KOPT-K1 (cell line): ENCODE results near the gene CTSS.
"Not testable (repeated sequence)": the region's sequence is repeated elsewhere in the genome, so short reads cannot be mapped to it uniquely, and the experiment has no call there.

Experiments
- H3K27ac ChIP-seq: fragments of 200-600 bp; sonication (generic); 2 replicates; pipeline ENCODE4 v1.5.1; 2016; ENCODE audit warnings: antibody characterized with exemption, mild to moderate bottlenecking, low read depth, low read length; ENCODE audit not compliant: poor library complexity, severe bottlenecking
- H3K36me3 ChIP-seq: fragments of 200-600 bp; sonication (generic); 2 replicates; pipeline ENCODE4 v1.5.1; 2017; ENCODE audit warnings: antibody characterized with exemption, mild to moderate bottlenecking, low read length, moderate library complexity; ENCODE audit not compliant: insufficient read depth
- H3K9me3 ChIP-seq: fragments of 200-600 bp; sonication (generic); 2 replicates; pipeline ENCODE4 v1.5.1; 2017; ENCODE audit warnings: antibody characterized with exemption, low read length, mild to moderate bottlenecking; ENCODE audit not compliant: insufficient read depth, poor library complexity, severe bottlenecking

The CTSS gene

DNA sequence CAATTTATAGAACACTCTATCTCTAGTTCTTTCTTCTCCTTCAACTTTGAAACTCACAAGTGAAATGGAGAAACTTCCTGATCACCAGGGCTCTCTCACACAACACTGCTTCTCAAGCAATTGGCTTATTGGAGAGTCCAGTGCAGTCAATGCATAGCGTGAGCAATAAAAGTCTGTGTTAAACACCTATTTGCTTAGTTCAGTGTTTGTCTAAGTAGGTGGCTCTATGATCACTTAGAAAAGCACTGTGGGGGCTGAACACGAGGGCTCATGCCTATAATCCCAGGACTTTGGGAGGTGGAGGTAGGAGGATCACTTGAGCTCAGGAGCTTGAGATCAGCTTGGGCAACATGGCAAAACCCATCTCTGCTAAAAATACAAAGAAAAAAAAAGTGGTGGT, 12.2 kb downstream of the CTSS start:
- Histone ChIP-seq H3K9me3 (no peaks in the 10 kb centered on the region), H3K27ac (no peak overlapping the region), H3K36me3 (peaks cover 15% of the 10 kb centered on the region)

GRCh38 chr1:150751443-150751842, 14.1 kb downstream of the CTSS start:
- Histone ChIP-seq H3K36me3 (peaks cover 15% of the 10 kb centered on the region), H3K9me3 (no peaks in the 10 kb centered on the region), H3K27ac (no peak overlapping the region)

- no peak overlapping the region for H3K27ac ChIP-seq
- no peaks in the 10 kb centered on the region for H3K9me3 ChIP-seq
- H3K36me3 ChIP-seq = peaks cover 19% of the 10 kb centered on the region
These were observed 15.8 kb downstream of the CTSS start for GRCh38 chr1:150749720-150750311.

- H3K9me3 ChIP-seq = no peaks in the 10 kb centered on the region
- peaks cover 16% of the 10 kb centered on the region; the same call in 1 of the 2 replicates for H3K36me3 ChIP-seq
These were observed 16.5 kb downstream of the CTSS start for GRCh38 chr1:150748878-150749719.

GRCh38 chr1:150730130-150730721, 35.4 kb downstream of the CTSS start:
- no peaks in the 10 kb centered on the region for H3K36me3 ChIP-seq
- H3K27ac ChIP-seq = no peak overlapping the region
- H3K9me3 ChIP-seq = no peaks in the 10 kb centered on the region

More at GRCh38 chr1:150748878-150749719, 16.5 kb downstream of the CTSS start:
- H3K27ac ChIP-seq = no peak overlapping the region

DNA sequence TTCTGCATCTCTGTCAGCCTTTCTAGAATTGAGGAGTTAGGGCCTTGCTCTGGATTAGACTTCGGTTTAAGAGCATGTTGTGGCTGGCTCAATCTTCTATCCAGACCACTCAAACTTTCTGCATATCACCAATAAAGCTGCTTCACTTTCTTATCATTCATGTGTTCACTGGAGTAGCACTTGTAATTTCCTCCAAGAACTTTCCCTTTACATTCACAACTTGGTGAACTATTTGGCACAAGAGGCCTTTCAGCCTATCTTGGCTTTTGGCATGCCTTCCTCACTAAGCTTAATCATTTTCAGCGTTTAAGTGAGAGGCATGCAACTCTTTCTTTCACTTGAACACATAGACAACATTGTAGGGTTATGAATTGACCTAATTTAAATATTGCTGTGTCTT, 41.2 kb downstream of the CTSS start:
- no peaks in the 10 kb centered on the region for H3K36me3 ChIP-seq
- H3K9me3 ChIP-seq = no peaks in the 10 kb centered on the region
- no peak overlapping the region for H3K27ac ChIP-seq

- H3K36me3 ChIP-seq = no peaks in the 10 kb centered on the region
- no peak within 1 kb of the TSS for H3K27ac ChIP-seq
- no peaks in the 10 kb centered on the region for H3K9me3 ChIP-seq
These were observed 44.9 kb downstream of the CTSS start, which contains the start of gene HORMAD1 for GRCh38 chr1:150720703-150721102. Gene HORMAD1 (minus strand): TSS chr1:150720895. CDS start chr1:150719505, 1,390 bp downstream.

DNA sequence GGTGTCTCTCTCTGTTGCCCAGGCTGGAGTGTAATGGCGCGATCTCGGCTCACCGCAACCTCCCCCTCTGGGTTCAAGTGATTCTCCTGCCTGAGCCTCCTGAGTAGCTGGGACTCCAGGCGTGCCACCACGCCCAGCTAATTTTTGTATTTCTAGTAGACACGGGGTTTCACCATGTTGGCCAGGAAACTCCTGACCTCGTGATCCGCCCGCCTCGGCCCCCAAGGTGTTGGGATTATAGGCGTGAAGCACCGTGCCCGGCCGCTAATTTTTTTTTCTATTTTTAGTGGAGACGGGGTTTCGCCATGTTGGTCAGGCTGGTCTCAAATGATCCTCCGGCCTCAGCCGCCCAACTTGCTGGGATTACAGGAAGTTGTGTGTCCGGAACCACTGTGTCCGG, 45.5 kb downstream of the CTSS start:
- no peaks in the 10 kb centered on the region for H3K36me3 ChIP-seq
- H3K27ac ChIP-seq = no peak overlapping the region
- H3K9me3 ChIP-seq = no peaks in the 10 kb centered on the region

DNA sequence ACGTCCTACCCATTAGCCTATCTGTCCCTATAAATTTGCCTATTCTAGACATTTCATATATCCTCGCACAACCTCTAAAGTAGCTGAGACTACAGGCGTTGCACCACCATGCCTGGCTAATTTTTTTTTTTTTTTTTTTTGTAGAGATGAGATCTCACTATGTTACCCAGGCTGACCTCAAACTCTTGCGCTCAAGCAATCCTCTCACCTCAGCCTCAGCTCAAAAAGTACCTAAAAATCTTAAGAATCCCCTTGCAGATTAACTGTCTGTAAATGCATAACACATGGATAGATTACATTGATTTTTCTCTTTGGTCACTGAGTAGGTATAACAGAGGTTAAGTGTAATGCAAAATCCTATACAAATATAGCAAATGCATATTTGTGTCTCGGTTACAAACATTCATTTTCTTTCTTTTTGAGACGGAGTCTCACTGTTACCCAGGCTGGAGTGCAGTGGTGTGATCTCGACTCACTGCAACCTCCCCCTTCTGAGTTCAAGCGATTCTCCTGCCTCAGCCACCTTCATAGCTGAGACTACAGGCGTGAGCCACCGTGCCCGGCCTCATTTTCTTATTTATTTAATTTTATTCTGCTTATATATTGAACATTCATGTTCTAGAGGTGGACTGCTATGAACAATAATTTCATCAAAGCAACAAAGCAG, 47.2 kb downstream of the CTSS start:
- Histone ChIP-seq H3K27ac (no peak overlapping the region), H3K9me3 (no peaks in the 10 kb centered on the region), H3K36me3 (no peaks in the 10 kb centered on the region)

DNA sequence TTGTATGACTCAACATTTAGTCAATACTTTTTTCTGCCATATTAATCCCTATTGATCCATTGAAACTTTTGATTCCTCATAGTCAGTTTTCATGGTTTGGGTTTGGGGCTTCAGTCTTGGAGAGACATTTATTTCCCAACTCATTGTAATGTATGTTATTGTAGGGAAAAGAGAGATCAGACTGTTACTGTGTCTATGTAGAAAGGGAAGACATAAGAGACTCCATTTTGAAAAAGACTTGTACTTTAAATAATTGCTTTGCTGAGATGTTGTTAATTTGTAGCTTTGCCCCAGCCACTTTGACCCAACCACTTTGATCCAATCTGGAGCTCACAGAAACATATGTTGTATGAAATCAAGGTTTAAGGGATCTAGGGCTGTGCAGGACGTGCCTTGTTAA, 56.5 kb downstream of the CTSS start:
- H3K9me3 ChIP-seq, H3K36me3 ChIP-seq, H3K27ac ChIP-seq: not testable (repeated sequence)

- H3K36me3 ChIP-seq = no peaks in the 10 kb centered on the region
- H3K27ac ChIP-seq = no peak overlapping the region
- no peaks in the 10 kb centered on the region for H3K9me3 ChIP-seq
These were observed 57.0 kb downstream of the CTSS start for GRCh38 chr1:150708595-150708994.

DNA sequence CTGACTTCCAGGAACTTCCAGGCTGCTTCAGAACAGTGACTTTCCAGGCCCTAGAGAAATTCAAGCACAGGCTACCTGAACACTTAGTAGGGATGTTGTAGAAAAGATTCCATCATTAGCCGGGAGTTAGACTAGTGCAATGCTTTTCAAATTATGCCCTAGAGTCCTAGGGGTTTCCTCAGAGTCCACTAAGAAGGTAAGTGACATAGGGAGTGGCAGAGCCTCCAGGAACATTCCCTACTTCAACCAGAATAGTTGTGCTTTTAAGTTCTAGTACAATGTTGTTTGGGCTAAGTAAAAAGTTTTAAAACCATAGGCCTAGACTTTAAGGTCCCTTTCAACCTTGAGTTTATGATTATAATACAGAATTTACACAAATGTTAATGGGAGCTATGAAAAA, 59.5 kb downstream of the CTSS start:
- no peaks in the 10 kb centered on the region for H3K36me3 ChIP-seq
- no peaks in the 10 kb centered on the region for H3K9me3 ChIP-seq
- H3K27ac ChIP-seq = no peak overlapping the region

DNA sequence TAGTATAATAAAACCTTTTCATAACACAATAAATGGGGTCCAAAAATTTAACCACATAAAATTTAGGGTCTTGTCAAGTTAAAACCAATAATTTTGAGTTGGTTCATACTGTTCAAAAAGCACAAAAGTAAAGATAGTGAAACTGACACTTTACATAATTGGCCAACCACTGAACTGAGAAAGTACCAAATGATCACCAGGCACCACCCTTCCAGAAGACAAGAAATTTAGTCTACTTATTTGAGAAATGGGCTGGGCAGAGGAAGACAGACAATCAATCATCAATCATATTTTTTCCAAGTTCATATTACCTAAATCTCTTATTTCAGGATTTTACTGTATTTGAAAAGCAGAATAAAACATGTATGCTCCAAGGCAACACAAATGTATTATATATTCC, 62.2 kb downstream of the CTSS start:
- H3K27ac ChIP-seq = no peak overlapping the region
- no peaks in the 10 kb centered on the region for H3K9me3 ChIP-seq
- no peaks in the 10 kb centered on the region for H3K36me3 ChIP-seq

- Histone ChIP-seq H3K36me3 (peaks cover 25% of the 10 kb centered on the region), H3K9me3 (no peaks in the 10 kb centered on the region), H3K27ac (peak within 1 kb of the TSS; percentile 52)
These were observed 68.3 kb downstream of the CTSS start, which contains the start of gene GOLPH3L for GRCh38 chr1:150696995-150697927. Gene GOLPH3L (minus strand): TSS chr1:150697154. CDS start chr1:150694838, 2,316 bp downstream.
